Natural killer cell treated with Interleukin-12 subunit alpha and Interleukin-12 subunit beta and Interleukin-15 and Interleukin-18, amount 100 ng/mL, for 72 hours (primary cell): ENCODE data around the gene CEMIP. TPM values are rescaled to one million over a fixed set of nuclear protein-coding genes. Genes with fewer than 3 reads are reported as not detected.
A peak's percentile ranks its signal among the peaks of the same experiment; 100 is the strongest.

Experiments used
- ATAC-seq, 2 donors: fragments of 150-1000 bp; cut with Tn5 transposase in 1 of 2; sonication (Bioruptor Pico), chemical (Tn5 transposase) in 1 of 2; 2 replicates each; pipeline ENCODE4 v1.10.0; 2021
- DNase-seq: peaks from one replicate; pipeline ENCODE4 v3.0.0; 2022; ENCODE audit warnings: low spot score
- H3K27ac Mint-ChIP-seq, 2 donors: 1 replicate in 1 of 2; 2 replicates in 1 of 2; pipeline ENCODE4 v1.8.0; 2022; ENCODE audit warnings: mixed read lengths in 2 of 2, mild to moderate bottlenecking in 1 of 2, moderate library complexity in 1 of 2
- H3K27me3 Mint-ChIP-seq, 2 donors: 1 replicate in 1 of 2; 2 replicates in 1 of 2; pipeline ENCODE4 v1.8.0; 2022; ENCODE audit warnings: mixed read lengths in 2 of 2
- H3K36me3 Mint-ChIP-seq: one replicate; pipeline ENCODE4 v1.8.0; 2022; ENCODE audit warnings: mixed read lengths
- H3K4me1 Mint-ChIP-seq, 2 donors: 1 replicate in 1 of 2; 2 replicates in 1 of 2; pipeline ENCODE4 v1.8.0; 2022; ENCODE audit warnings: low read depth in 2 of 2, mixed read lengths in 2 of 2, mild to moderate bottlenecking in 1 of 2
- H3K4me3 Mint-ChIP-seq: one replicate; pipeline ENCODE4 v1.8.0; 2022; ENCODE audit warnings: mixed read lengths
- H3K9me3 Mint-ChIP-seq: 2 replicates; pipeline ENCODE4 v1.8.0; 2022; ENCODE audit warnings: mixed read lengths
- total RNA-seq, 2 donors: library from RNA; stranded (reverse); gene quantifications; one replicate each; pipeline ENCODE4 v1.2.3, GENCODE V29; 2022

CEMIP gene
- total RNA-seq, 2 donors from 2014 or later, result 0.19 to 0.50 TPM

- no peaks in the 10 kb centered on the region for H3K36me3 Mint-ChIP-seq
- no peaks in the 10 kb centered on the region for H3K27me3 Mint-ChIP-seq
- ATAC-seq, result no peak
- H3K27ac Mint-ChIP-seq, result peak overlapping the region in 1 of 2 donors; percentile 17
- H3K4me1 Mint-ChIP-seq, result peaks cover 39 to 48% of the 10 kb centered on the region in 2 donors
- no peak overlapping the region for H3K4me3 Mint-ChIP-seq
- DNase-seq, result no peak
- no peaks in the 10 kb centered on the region for H3K9me3 Mint-ChIP-seq
These were observed 136.9 kb downstream of the CEMIP start for GRCh38 chr15:80916056-80916455.

GRCh38 chr15:80918196-80918783 lies 139.1 kb downstream of the CEMIP start:
- Mint-ChIP-seq H3K27me3 (no peaks in the 10 kb centered on the region), H3K36me3 (no peaks in the 10 kb centered on the region), H3K27ac (no peak overlapping the region), H3K9me3 (no peaks in the 10 kb centered on the region), H3K4me3 (peak overlapping the region; percentile 15), H3K4me1 (peaks cover 43 to 48% of the 10 kb centered on the region in 2 donors)
- ATAC-seq, result no peak
- DNase-seq, result no peak

GRCh38 chr15:80920271-80920699 lies 141.1 kb downstream of the CEMIP start:
- Mint-ChIP-seq H3K9me3 (no peaks in the 10 kb centered on the region), H3K4me3 (peak overlapping the region; percentile 81), H3K27ac (peak overlapping the region; percentile 35 to 45), H3K36me3 (no peaks in the 10 kb centered on the region), H3K4me1 (peaks cover 36 to 42% of the 10 kb centered on the region in 2 donors), H3K27me3 (no peaks in the 10 kb centered on the region)
- ATAC-seq (peak; percentile 90 to 96), DNase-seq (peak; percentile 73)

GRCh38 chr15:80921736-80922410 lies 142.7 kb downstream of the CEMIP start:
- Mint-ChIP-seq H3K4me3 (no peak overlapping the region), H3K4me1 (peaks cover 42% of the 10 kb centered on the region in 2 donors), H3K9me3 (no peaks in the 10 kb centered on the region), H3K36me3 (no peaks in the 10 kb centered on the region), H3K27me3 (no peaks in the 10 kb centered on the region), H3K27ac (no peak overlapping the region)
- no peak for DNase-seq
- ATAC-seq, result no peak

- Mint-ChIP-seq H3K9me3 (no peaks in the 10 kb centered on the region), H3K4me3 (no peak overlapping the region), H3K27me3 (no peaks in the 10 kb centered on the region), H3K27ac (no peak overlapping the region), H3K36me3 (no peaks in the 10 kb centered on the region), H3K4me1 (peaks cover 45 to 46% of the 10 kb centered on the region in 2 donors)
- ATAC-seq (no peak), DNase-seq (no peak)
These were observed 144.5 kb downstream of the CEMIP start for GRCh38 chr15:80923668-80924067.

- peaks cover 47 to 51% of the 10 kb centered on the region in 2 donors for H3K4me1 Mint-ChIP-seq
- no peaks in the 10 kb centered on the region for H3K9me3 Mint-ChIP-seq
- H3K27me3 Mint-ChIP-seq, result no peaks in the 10 kb centered on the region
- DNase-seq, result no peak
- no peak overlapping the region for H3K27ac Mint-ChIP-seq
- H3K4me3 Mint-ChIP-seq, result no peak overlapping the region
- no peak for ATAC-seq
- no peaks in the 10 kb centered on the region for H3K36me3 Mint-ChIP-seq
These were observed 145.1 kb downstream of the CEMIP start for GRCh38 chr15:80924278-80924677.

- no peaks in the 10 kb centered on the region for H3K27me3 Mint-ChIP-seq
- H3K4me1 Mint-ChIP-seq, result peaks cover 35 to 44% of the 10 kb centered on the region in 2 donors
- ATAC-seq, result no peak
- peak overlapping the region in 1 of 2 donors; percentile 40 for H3K27ac Mint-ChIP-seq
- H3K36me3 Mint-ChIP-seq, result no peaks in the 10 kb centered on the region
- no peaks in the 10 kb centered on the region for H3K9me3 Mint-ChIP-seq
- no peak overlapping the region for H3K4me3 Mint-ChIP-seq
- DNase-seq, result no peak
These were observed 146.5 kb downstream of the CEMIP start for GRCh38 chr15:80925597-80926059.

- peak overlapping the region in 1 of 2 donors; percentile 61 for H3K27ac Mint-ChIP-seq
- DNase-seq, result no peak
- no peak for ATAC-seq
- H3K27me3 Mint-ChIP-seq, result no peaks in the 10 kb centered on the region
- H3K4me1 Mint-ChIP-seq, result peaks cover 30 to 39% of the 10 kb centered on the region in 2 donors
- H3K36me3 Mint-ChIP-seq, result no peaks in the 10 kb centered on the region
- H3K9me3 Mint-ChIP-seq, result no peaks in the 10 kb centered on the region
- H3K4me3 Mint-ChIP-seq, result no peak overlapping the region
These were observed 147.0 kb downstream of the CEMIP start for GRCh38 chr15:80926126-80926525.

- Mint-ChIP-seq H3K36me3 (no peaks in the 10 kb centered on the region), H3K4me1 (peaks cover 19 to 22% of the 10 kb centered on the region in 2 donors), H3K27ac (peak overlapping the region in 1 of 2 donors; percentile 43), H3K4me3 (no peak overlapping the region), H3K9me3 (no peaks in the 10 kb centered on the region), H3K27me3 (no peaks in the 10 kb centered on the region)
- no peak for ATAC-seq
- no peak for DNase-seq
These were observed 150.1 kb downstream of the CEMIP start for GRCh38 chr15:80929225-80929624.

- H3K4me1 Mint-ChIP-seq, result peaks cover 23 to 26% of the 10 kb centered on the region in 2 donors
- no peak for DNase-seq
- no peaks in the 10 kb centered on the region for H3K27me3 Mint-ChIP-seq
- H3K27ac Mint-ChIP-seq, result no peak overlapping the region
- H3K4me3 Mint-ChIP-seq, result no peak overlapping the region
- ATAC-seq, result no peak
- no peaks in the 10 kb centered on the region for H3K9me3 Mint-ChIP-seq
- H3K36me3 Mint-ChIP-seq, result no peaks in the 10 kb centered on the region
These were observed 150.5 kb downstream of the CEMIP start for GRCh38 chr15:80929689-80930088.

- ATAC-seq (no peak), DNase-seq (no peak)
- Mint-ChIP-seq H3K36me3 (no peaks in the 10 kb centered on the region), H3K27me3 (no peaks in the 10 kb centered on the region), H3K27ac (no peak overlapping the region), H3K4me1 (peaks cover 29 to 32% of the 10 kb centered on the region in 2 donors), H3K9me3 (no peaks in the 10 kb centered on the region), H3K4me3 (no peak overlapping the region)
These were observed 152.0 kb downstream of the CEMIP start for GRCh38 chr15:80931191-80931590.

GRCh38 chr15:80931721-80932512 lies 152.7 kb downstream of the CEMIP start:
- no peak for DNase-seq
- H3K4me1 Mint-ChIP-seq, result peaks cover 24 to 35% of the 10 kb centered on the region in 2 donors

GRCh38 chr15:80932513-80932815 lies 153.3 kb downstream of the CEMIP start:
- Mint-ChIP-seq H3K4me1 (peaks cover 24 to 35% of the 10 kb centered on the region in 2 donors), H3K27ac (no peak overlapping the region), H3K4me3 (no peak overlapping the region), H3K36me3 (no peaks in the 10 kb centered on the region), H3K27me3 (no peaks in the 10 kb centered on the region), H3K9me3 (no peaks in the 10 kb centered on the region)
- DNase-seq, result no peak
- no peak for ATAC-seq

More at GRCh38 chr15:80931721-80932512, 152.7 kb downstream of the CEMIP start:
- H3K27me3 Mint-ChIP-seq, result no peaks in the 10 kb centered on the region
- ATAC-seq, result no peak
- no peak overlapping the region for H3K4me3 Mint-ChIP-seq
- H3K9me3 Mint-ChIP-seq, result no peaks in the 10 kb centered on the region
- no peak overlapping the region for H3K27ac Mint-ChIP-seq
- no peaks in the 10 kb centered on the region for H3K36me3 Mint-ChIP-seq

- Mint-ChIP-seq H3K9me3 (no peaks in the 10 kb centered on the region), H3K4me3 (no peak overlapping the region), H3K27ac (no peak overlapping the region), H3K36me3 (no peaks in the 10 kb centered on the region), H3K4me1 (peaks cover 19 to 30% of the 10 kb centered on the region in 2 donors), H3K27me3 (no peaks in the 10 kb centered on the region)
- DNase-seq (no peak), ATAC-seq (no peak)
These were observed 153.8 kb downstream of the CEMIP start for GRCh38 chr15:80932989-80933388.
